HG03103 (cell line): ENCODE data around the gene IL1R2.

Source experiments
- ATAC-seq: cut with Tn5 transposase; IDR thresholded peaks from one replicate; pipeline ENCODE4 v1.9.1; 2021; ENCODE audit warnings: low read depth; ENCODE audit not compliant: unreplicated experiment

Gene IL1R2

GRCh38 chr2:101972621-101973434, 18.9 kb upstream of the IL1R2 start:
- ATAC-seq: no peak

- no peak for ATAC-seq
These were observed 17.1 kb upstream of the IL1R2 start for GRCh38 chr2:101974663-101975062.

- ATAC-seq: no peak
These were observed 16.4 kb upstream of the IL1R2 start for GRCh38 chr2:101975171-101975870.

- no peak for ATAC-seq
These were observed 14.9 kb upstream of the IL1R2 start for GRCh38 chr2:101976891-101977290.

GRCh38 chr2:101980368-101980767, 11.4 kb upstream of the IL1R2 start:
- ATAC-seq: no peak

- no peak for ATAC-seq
These were observed 10.7 kb upstream of the IL1R2 start for GRCh38 chr2:101981066-101981465.

- ATAC-seq: no peak
These were observed 10.3 kb upstream of the IL1R2 start for GRCh38 chr2:101981504-101981903.

GRCh38 chr2:101982495-101983029, 9.2 kb upstream of the IL1R2 start:
- ATAC-seq: no peak

- ATAC-seq: no peak
These were observed 8.3 kb upstream of the IL1R2 start for GRCh38 chr2:101983486-101983885.

- ATAC-seq: no peak
These were observed 7.8 kb upstream of the IL1R2 start for GRCh38 chr2:101983928-101984327.

GRCh38 chr2:101984656-101985055, 7.1 kb upstream of the IL1R2 start:
- ATAC-seq: no peak

GRCh38 chr2:101985101-101985792, 6.5 kb upstream of the IL1R2 start:
- no peak for ATAC-seq

GRCh38 chr2:101985793-101986164, 6.0 kb upstream of the IL1R2 start:
- no peak for ATAC-seq

GRCh38 chr2:101986376-101986775, 5.4 kb upstream of the IL1R2 start:
- no peak for ATAC-seq

GRCh38 chr2:101986804-101987740, 4.7 kb upstream of the IL1R2 start:
- ATAC-seq: no peak

GRCh38 chr2:101987832-101988231, 3.9 kb upstream of the IL1R2 start:
- no peak for ATAC-seq

GRCh38 chr2:101988541-101988940, 3.2 kb upstream of the IL1R2 start:
- ATAC-seq: no peak

- ATAC-seq: no peak
These were observed 1.9 kb upstream of the IL1R2 start for GRCh38 chr2:101989740-101990460.

GRCh38 chr2:101993772-101994171, 2.0 kb downstream of the IL1R2 start:
- no peak for ATAC-seq

GRCh38 chr2:101995019-101995418, 3.3 kb downstream of the IL1R2 start:
- ATAC-seq: no peak
